OCI-LY1 (cell line): ENCODE data around the gene ATOH1.

Experiments
- CTCF ChIP-seq: fragments of 200-600 bp; sonication (generic), shearing (Covaris generic); IDR thresholded peaks from 2 replicates; pipeline ENCODE4 v1.5.1; 2017; ENCODE audit warnings: mild to moderate bottlenecking, antibody characterized with exemption, low read length, moderate library complexity, mixed read lengths
- EZH2 ChIP-seq: fragments of 200-600 bp; sonication (generic), shearing (Covaris generic); IDR thresholded peaks from 2 replicates; pipeline ENCODE4 v1.8.0; 2017; ENCODE audit warnings: borderline replicate concordance, mixed run types, mild to moderate bottlenecking, antibody characterized with exemption, low read length, moderate library complexity, mixed read lengths

- no peak for TF ChIP-seq CTCF
- no peak for TF ChIP-seq EZH2
Measured at GRCh38 chr4:93852680-93853079, 24.1 kb downstream of the ATOH1 start.
